Endothelial cell of umbilical vein (primary cell): Measurements from ENCODE around the gene SPAG6.

Source experiments
- EZH2 ChIP-seq: IDR thresholded peaks from 2 replicates; pipeline ENCODE4 v1.6.1; 2012; ENCODE audit warnings: borderline replicate concordance, low read depth, mild to moderate bottlenecking, moderate library complexity, low read length, inconsistent platforms; ENCODE audit not compliant: severe bottlenecking
- FOS ChIP-seq: IDR thresholded peaks from 2 replicates; pipeline ENCODE4 v1.6.1; 2011; ENCODE audit warnings: mild to moderate bottlenecking, low read length, moderate library complexity, borderline replicate concordance; ENCODE audit not compliant: insufficient read depth
- GATA2 ChIP-seq: IDR thresholded peaks from 2 replicates; pipeline ENCODE4 v1.7.0; 2011; ENCODE audit warnings: low read depth, mild to moderate bottlenecking, moderate library complexity, mixed read lengths, low read length; ENCODE audit not compliant: insufficient read length, insufficient read depth
- JUN ChIP-seq: IDR thresholded peaks from 2 replicates; pipeline ENCODE4 v1.6.1; 2011; ENCODE audit warnings: borderline replicate concordance, low read depth; ENCODE audit not compliant: insufficient read length, insufficient read depth
- MYC ChIP-seq: IDR thresholded peaks from one replicate; pipeline ENCODE4 v1.6.1; 2011; ENCODE audit warnings: mild to moderate bottlenecking, low read depth, low read length
- POLR2A ChIP-seq: IDR thresholded peaks from 2 replicates; pipeline ENCODE4 v1.6.1; 2012; ENCODE audit warnings: low read depth, mild to moderate bottlenecking, control low read depth, low read length
- POLR2AphosphoS5 ChIP-seq: IDR thresholded peaks from 2 replicates; pipeline ENCODE4 v1.6.1; 2012; ENCODE audit warnings: low read depth, mild to moderate bottlenecking, control low read depth, low read length, moderate library complexity; ENCODE audit not compliant: insufficient read depth
- TF ChIP-seq, protein P1 (sequence below), 2 donors: IDR thresholded peaks; 1 replicate in 1 of 2; 2 replicates in 1 of 2; pipeline ENCODE4 v1.5.1; 2011; ENCODE audit warnings: low read length in 2 of 2, mild to moderate bottlenecking in 2 of 2, moderate library complexity in 2 of 2, control low read depth in 1 of 2, inconsistent platforms in 1 of 2, low read depth in 1 of 2; ENCODE audit not compliant: insufficient read depth in 1 of 2; ENCODE audit errors: extremely low read depth in 1 of 2
- TF ChIP-seq, protein P2 (sequence below): IDR thresholded peaks from 2 replicates; pipeline ENCODE4 v1.6.1; 2011; ENCODE audit not compliant: insufficient read depth, insufficient read length

DNA sequence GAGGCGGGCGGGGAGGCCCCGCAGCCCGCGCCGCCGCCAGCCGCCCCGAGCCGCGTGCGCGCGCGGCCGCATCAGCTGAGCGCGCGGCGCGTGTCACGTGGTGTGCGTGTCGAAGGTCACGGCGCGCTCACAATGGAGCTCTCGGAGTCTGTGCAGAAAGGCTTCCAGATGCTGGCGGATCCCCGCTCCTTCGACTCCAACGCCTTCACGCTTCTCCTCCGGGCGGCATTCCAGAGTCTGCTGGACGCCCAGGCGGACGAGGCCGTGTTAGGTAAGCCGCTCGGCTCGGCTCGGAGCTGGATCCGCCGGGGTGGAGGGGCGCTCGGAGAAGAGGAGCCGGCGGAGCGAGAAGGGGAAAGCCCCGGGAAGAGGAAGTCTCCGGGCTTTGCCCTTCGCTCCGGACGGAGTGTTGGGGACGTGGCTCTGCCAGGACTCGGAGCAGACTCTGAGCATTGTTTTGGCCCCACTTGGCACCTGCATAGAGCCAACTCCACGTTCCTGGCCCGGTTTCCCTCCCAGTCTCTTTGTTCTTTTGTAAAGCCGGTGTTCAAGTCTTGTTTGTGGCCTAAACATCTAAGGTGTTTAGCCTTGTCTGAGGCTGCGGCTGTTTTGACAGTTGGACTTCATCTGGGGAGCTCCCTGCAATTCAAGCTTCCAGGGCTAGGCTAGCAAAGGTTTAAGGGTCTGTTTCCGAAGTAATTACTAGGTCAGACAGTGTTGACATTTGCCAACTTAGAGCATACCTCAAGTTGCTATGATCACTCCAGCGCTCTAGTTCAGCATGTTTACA is 28.8 kb upstream of the SPAG6 start, which contains the start of gene COMMD3:
- peak; percentile 89 for TF ChIP-seq POLR2A
- TF ChIP-seq POLR2AphosphoS5 = peak; percentile 93
- TF ChIP-seq, protein P1, sequence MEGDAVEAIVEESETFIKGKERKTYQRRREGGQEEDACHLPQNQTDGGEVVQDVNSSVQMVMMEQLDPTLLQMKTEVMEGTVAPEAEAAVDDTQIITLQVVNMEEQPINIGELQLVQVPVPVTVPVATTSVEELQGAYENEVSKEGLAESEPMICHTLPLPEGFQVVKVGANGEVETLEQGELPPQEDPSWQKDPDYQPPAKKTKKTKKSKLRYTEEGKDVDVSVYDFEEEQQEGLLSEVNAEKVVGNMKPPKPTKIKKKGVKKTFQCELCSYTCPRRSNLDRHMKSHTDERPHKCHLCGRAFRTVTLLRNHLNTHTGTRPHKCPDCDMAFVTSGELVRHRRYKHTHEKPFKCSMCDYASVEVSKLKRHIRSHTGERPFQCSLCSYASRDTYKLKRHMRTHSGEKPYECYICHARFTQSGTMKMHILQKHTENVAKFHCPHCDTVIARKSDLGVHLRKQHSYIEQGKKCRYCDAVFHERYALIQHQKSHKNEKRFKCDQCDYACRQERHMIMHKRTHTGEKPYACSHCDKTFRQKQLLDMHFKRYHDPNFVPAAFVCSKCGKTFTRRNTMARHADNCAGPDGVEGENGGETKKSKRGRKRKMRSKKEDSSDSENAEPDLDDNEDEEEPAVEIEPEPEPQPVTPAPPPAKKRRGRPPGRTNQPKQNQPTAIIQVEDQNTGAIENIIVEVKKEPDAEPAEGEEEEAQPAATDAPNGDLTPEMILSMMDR (IDR thresholded peaks at IDR 0.05; ENCODE audit: extremely low read depth in 1 of 2, insufficient read depth in 1 of 2, low read depth in 1 of 2, low read length in 2 of 2) = no peak
- TF ChIP-seq EZH2 = no peak
- TF ChIP-seq FOS = no peak
- TF ChIP-seq MYC = peak; percentile 56
- TF ChIP-seq, protein P2, sequence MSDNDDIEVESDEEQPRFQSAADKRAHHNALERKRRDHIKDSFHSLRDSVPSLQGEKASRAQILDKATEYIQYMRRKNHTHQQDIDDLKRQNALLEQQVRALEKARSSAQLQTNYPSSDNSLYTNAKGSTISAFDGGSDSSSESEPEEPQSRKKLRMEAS = peak; percentile 87
- TF ChIP-seq JUN = no peak
- TF ChIP-seq GATA2 = no peak
